Measurements from ENCODE around the gene MLPH. TPM values are rescaled to one million over a fixed set of nuclear protein-coding genes. Genes with fewer than 3 reads are reported as not detected.

The MLPH gene
- total RNA-seq, 1 donor from 2014 or later, result not detected

- no peak overlapping the region for H3K9ac ChIP-seq (ENCODE audit: low read depth in 1 of 3, low read length in 3 of 3)
- peaks cover 0 to 5% (median 2%) of the 10 kb centered on the region in 3 donors for H3K9me3 ChIP-seq (ENCODE audit: control insufficient read depth in 3 of 3, low read length in 3 of 3)
- H3K27ac ChIP-seq (ENCODE audit: low read depth, low read length), result no peak overlapping the region
- no peak overlapping the region for H3K4me3 ChIP-seq (ENCODE audit: low read length in 3 of 3)
- H3K36me3 ChIP-seq (ENCODE audit: control insufficient read depth in 3 of 3, insufficient read depth in 3 of 3, low read length in 3 of 3), result peaks cover 0 to 7% (median 0%) of the 10 kb centered on the region in 3 donors
- H3K4me1 ChIP-seq (ENCODE audit: control insufficient read depth in 3 of 3, insufficient read depth in 3 of 3, low read length in 3 of 3), result peaks cover 10 to 14% (median 14%) of the 10 kb centered on the region in 3 donors
- no peaks in the 10 kb centered on the region for H3K27me3 ChIP-seq (ENCODE audit: control insufficient read depth in 3 of 3, insufficient read depth in 3 of 3, low read length in 3 of 3)
Measured at GRCh38 chr2:237556773-237557632, 70.0 kb downstream of the MLPH start.

DNA sequence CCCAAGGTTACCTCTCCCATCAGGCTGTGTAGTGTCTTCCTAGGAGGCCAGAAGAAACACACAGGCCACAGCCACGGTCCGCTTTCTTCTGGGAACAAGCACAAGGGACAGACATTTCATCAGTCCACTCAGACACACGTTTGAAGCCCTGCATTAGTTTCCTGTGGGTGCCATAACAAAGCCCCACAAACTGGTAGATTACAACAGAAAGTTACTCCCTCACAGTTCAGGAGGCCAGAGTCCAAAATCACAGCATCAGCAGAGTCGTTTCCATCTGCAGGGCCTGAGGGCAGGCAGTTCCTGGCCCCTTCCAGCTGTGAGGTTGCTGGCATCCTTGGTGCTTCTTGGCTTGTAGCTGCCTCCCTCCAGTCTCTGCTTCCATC lies 70.6 kb downstream of the MLPH start:
- no peak overlapping the region for H3K4me3 ChIP-seq (ENCODE audit: low read length in 3 of 3)
- no peak overlapping the region for H3K27ac ChIP-seq (ENCODE audit: low read depth, low read length)
- H3K36me3 ChIP-seq (ENCODE audit: control insufficient read depth in 3 of 3, insufficient read depth in 3 of 3, low read length in 3 of 3), result peaks cover 0 to 7% (median 0%) of the 10 kb centered on the region in 3 donors
- no peak overlapping the region for H3K9ac ChIP-seq (ENCODE audit: low read depth in 1 of 3, low read length in 3 of 3)
- H3K27me3 ChIP-seq (ENCODE audit: control insufficient read depth in 3 of 3, insufficient read depth in 3 of 3, low read length in 3 of 3), result no peaks in the 10 kb centered on the region
- H3K9me3 ChIP-seq (ENCODE audit: control insufficient read depth in 3 of 3, low read length in 3 of 3), result peaks cover 0 to 5% (median 2%) of the 10 kb centered on the region in 3 donors
- peaks cover 10 to 14% (median 14%) of the 10 kb centered on the region in 3 donors for H3K4me1 ChIP-seq (ENCODE audit: control insufficient read depth in 3 of 3, insufficient read depth in 3 of 3, low read length in 3 of 3)

GRCh38 chr2:237558961-237559641 lies 72.0 kb downstream of the MLPH start:
- Histone ChIP-seq H3K27me3 (ENCODE audit: control insufficient read depth in 3 of 3, insufficient read depth in 3 of 3, low read length in 3 of 3) (peaks cover 3 to 11% (median 9%) of the 10 kb centered on the region in 3 donors), H3K9ac (ENCODE audit: low read depth in 1 of 3, low read length in 3 of 3) (peak overlapping the region in 2 of 3 donors; percentile 19 to 60), H3K27ac (ENCODE audit: low read depth, low read length) (no peak overlapping the region), H3K4me1 (ENCODE audit: control insufficient read depth in 3 of 3, insufficient read depth in 3 of 3, low read length in 3 of 3) (peaks cover 10 to 14% (median 14%) of the 10 kb centered on the region in 3 donors), H3K36me3 (ENCODE audit: control insufficient read depth in 3 of 3, insufficient read depth in 3 of 3, low read length in 3 of 3) (peaks cover 0 to 2% (median 0%) of the 10 kb centered on the region in 3 donors), H3K9me3 (ENCODE audit: control insufficient read depth in 3 of 3, low read length in 3 of 3) (peaks cover 0 to 5% (median 2%) of the 10 kb centered on the region in 3 donors), H3K4me3 (ENCODE audit: low read length in 3 of 3) (peak overlapping the region; percentile 35 to 54 (median 42))

GRCh38 chr2:237561221-237561620 lies 74.2 kb downstream of the MLPH start:
- Histone ChIP-seq H3K9ac (ENCODE audit: low read depth in 1 of 3, low read length in 3 of 3) (no peak overlapping the region), H3K4me1 (ENCODE audit: control insufficient read depth in 3 of 3, insufficient read depth in 3 of 3, low read length in 3 of 3) (peaks cover 10 to 14% (median 14%) of the 10 kb centered on the region in 3 donors), H3K36me3 (ENCODE audit: control insufficient read depth in 3 of 3, insufficient read depth in 3 of 3, low read length in 3 of 3) (no peaks in the 10 kb centered on the region), H3K27me3 (ENCODE audit: control insufficient read depth in 3 of 3, insufficient read depth in 3 of 3, low read length in 3 of 3) (peaks cover 13 to 21% (median 20%) of the 10 kb centered on the region in 3 donors), H3K4me3 (ENCODE audit: low read length in 3 of 3) (no peak overlapping the region), H3K27ac (ENCODE audit: low read depth, low read length) (no peak overlapping the region), H3K9me3 (ENCODE audit: control insufficient read depth in 3 of 3, low read length in 3 of 3) (no peaks in the 10 kb centered on the region)

- peaks cover 8 to 11% (median 10%) of the 10 kb centered on the region in 3 donors for H3K4me1 ChIP-seq (ENCODE audit: control insufficient read depth in 3 of 3, insufficient read depth in 3 of 3, low read length in 3 of 3)
- no peaks in the 10 kb centered on the region for H3K9me3 ChIP-seq (ENCODE audit: control insufficient read depth in 3 of 3, low read length in 3 of 3)
- no peak overlapping the region for H3K9ac ChIP-seq (ENCODE audit: low read depth in 1 of 3, low read length in 3 of 3)
- H3K27me3 ChIP-seq (ENCODE audit: control insufficient read depth in 3 of 3, insufficient read depth in 3 of 3, low read length in 3 of 3), result peaks cover 13 to 27% (median 26%) of the 10 kb centered on the region in 3 donors
- H3K4me3 ChIP-seq (ENCODE audit: low read length in 3 of 3), result no peak overlapping the region
- H3K36me3 ChIP-seq (ENCODE audit: control insufficient read depth in 3 of 3, insufficient read depth in 3 of 3, low read length in 3 of 3), result no peaks in the 10 kb centered on the region
- H3K27ac ChIP-seq (ENCODE audit: low read depth, low read length), result no peak overlapping the region
Measured at GRCh38 chr2:237563816-237564215, 76.8 kb downstream of the MLPH start.

- H3K27me3 ChIP-seq (ENCODE audit: control insufficient read depth in 3 of 3, insufficient read depth in 3 of 3, low read length in 3 of 3), result peaks cover 13 to 27% (median 26%) of the 10 kb centered on the region in 3 donors
- H3K4me3 ChIP-seq (ENCODE audit: low read length in 3 of 3), result no peak overlapping the region
- H3K9ac ChIP-seq (ENCODE audit: low read depth in 1 of 3, low read length in 3 of 3), result no peak overlapping the region
- H3K4me1 ChIP-seq (ENCODE audit: control insufficient read depth in 3 of 3, insufficient read depth in 3 of 3, low read length in 3 of 3), result peaks cover 0 to 3% (median 2%) of the 10 kb centered on the region in 3 donors
- H3K36me3 ChIP-seq (ENCODE audit: control insufficient read depth in 3 of 3, insufficient read depth in 3 of 3, low read length in 3 of 3), result no peaks in the 10 kb centered on the region
- H3K27ac ChIP-seq (ENCODE audit: low read depth, low read length), result no peak overlapping the region
- no peaks in the 10 kb centered on the region for H3K9me3 ChIP-seq (ENCODE audit: control insufficient read depth in 3 of 3, low read length in 3 of 3)
Measured at GRCh38 chr2:237564526-237565131, 77.6 kb downstream of the MLPH start.

DNA sequence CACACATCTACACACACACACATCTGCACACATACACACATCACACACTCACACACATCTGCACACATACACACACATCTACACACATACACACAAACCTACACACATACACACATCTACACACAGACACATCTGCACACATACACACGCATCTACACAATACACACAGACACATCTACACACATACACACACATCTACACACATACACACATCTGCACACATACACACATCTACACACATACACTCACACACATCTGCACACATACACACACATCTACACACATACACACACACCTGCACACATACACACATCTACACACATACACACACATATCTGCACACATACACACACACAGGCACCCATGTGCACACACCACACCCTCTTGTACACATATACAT lies 78.9 kb downstream of the MLPH start:
- peaks cover 13 to 27% (median 26%) of the 10 kb centered on the region in 3 donors for H3K27me3 ChIP-seq (ENCODE audit: control insufficient read depth in 3 of 3, insufficient read depth in 3 of 3, low read length in 3 of 3)
- no peak overlapping the region for H3K4me3 ChIP-seq (ENCODE audit: low read length in 3 of 3)
- H3K4me1 ChIP-seq (ENCODE audit: control insufficient read depth in 3 of 3, insufficient read depth in 3 of 3, low read length in 3 of 3), result no peaks in the 10 kb centered on the region
- no peaks in the 10 kb centered on the region for H3K36me3 ChIP-seq (ENCODE audit: control insufficient read depth in 3 of 3, insufficient read depth in 3 of 3, low read length in 3 of 3)
- H3K9me3 ChIP-seq (ENCODE audit: control insufficient read depth in 3 of 3, low read length in 3 of 3), result no peaks in the 10 kb centered on the region
- no peak overlapping the region for H3K9ac ChIP-seq (ENCODE audit: low read depth in 1 of 3, low read length in 3 of 3)
- H3K27ac ChIP-seq (ENCODE audit: low read depth, low read length), result no peak overlapping the region

GRCh38 chr2:237566401-237567235 lies 79.6 kb downstream of the MLPH start, which contains the start of gene PRLH:
Gene PRLH, plus strand, starts transcription at chr2:237566574. Its CDS starts 0 bp downstream, at chr2:237566574.
- Histone ChIP-seq H3K4me3 (ENCODE audit: low read length in 3 of 3) (no peak within 1 kb of the TSS), H3K27ac (ENCODE audit: low read depth, low read length) (no peak within 1 kb of the TSS), H3K9ac (ENCODE audit: low read depth in 1 of 3, low read length in 3 of 3) (no peak within 1 kb of the TSS), H3K9me3 (ENCODE audit: control insufficient read depth in 3 of 3, low read length in 3 of 3) (no peaks in the 10 kb centered on the region), H3K4me1 (ENCODE audit: control insufficient read depth in 3 of 3, insufficient read depth in 3 of 3, low read length in 3 of 3) (peaks cover under 1 to 2% (median 1%) of the 10 kb centered on the region in 3 donors), H3K27me3 (ENCODE audit: control insufficient read depth in 3 of 3, insufficient read depth in 3 of 3, low read length in 3 of 3) (peaks cover 13 to 27% (median 26%) of the 10 kb centered on the region in 3 donors), H3K36me3 (ENCODE audit: control insufficient read depth in 3 of 3, insufficient read depth in 3 of 3, low read length in 3 of 3) (no peaks in the 10 kb centered on the region)
